Measurements from ENCODE around the gene RPUSD4.

RPUSD4 gene

GRCh38 chr11:126197277-126197939 lies 14.0 kb downstream of the RPUSD4 start:
- TF ChIP-seq GATA1 (IDR thresholded peaks at IDR 0.05; ENCODE audit: low read depth, low read length) = no peak
- no peak for TF ChIP-seq POLR2A (IDR thresholded peaks at IDR 0.05; ENCODE audit: low read length)
- no peak for DNase-seq

GRCh38 chr11:126195119-126195518 lies 16.3 kb downstream of the RPUSD4 start:
- TF ChIP-seq GATA1 (IDR thresholded peaks at IDR 0.05; ENCODE audit: low read depth, low read length) = no peak
- TF ChIP-seq POLR2A (IDR thresholded peaks at IDR 0.05; ENCODE audit: low read length) = no peak
- DNase-seq = no peak

- peak; percentile 26 to 68 for DNase-seq
- TF ChIP-seq GATA1 (IDR thresholded peaks at IDR 0.05; ENCODE audit: low read depth, low read length) = no peak
- no peak for TF ChIP-seq POLR2A (IDR thresholded peaks at IDR 0.05; ENCODE audit: low read length)
These were observed 17.3 kb downstream of the RPUSD4 start for GRCh38 chr11:126194121-126194543.

GRCh38 chr11:126193038-126193478 lies 18.4 kb downstream of the RPUSD4 start:
- TF ChIP-seq GATA1 (IDR thresholded peaks at IDR 0.05; ENCODE audit: low read depth, low read length) (no peak), POLR2A (IDR thresholded peaks at IDR 0.05; ENCODE audit: low read length) (no peak)
- no peak for DNase-seq

- TF ChIP-seq GATA1 (IDR thresholded peaks at IDR 0.05; ENCODE audit: low read depth, low read length) = no peak
- TF ChIP-seq POLR2A (IDR thresholded peaks at IDR 0.05; ENCODE audit: low read length) = no peak
- no peak for DNase-seq
These were observed 19.1 kb downstream of the RPUSD4 start for GRCh38 chr11:126192361-126192760.

GRCh38 chr11:126191379-126192073 lies 19.9 kb downstream of the RPUSD4 start:
- no peak for TF ChIP-seq GATA1 (IDR thresholded peaks at IDR 0.05; ENCODE audit: low read depth, low read length)
- no peak for TF ChIP-seq POLR2A (IDR thresholded peaks at IDR 0.05; ENCODE audit: low read length)
- no peak for DNase-seq

GRCh38 chr11:126190792-126191191 lies 20.7 kb downstream of the RPUSD4 start:
- TF ChIP-seq GATA1 (IDR thresholded peaks at IDR 0.05; ENCODE audit: low read depth, low read length) (no peak), POLR2A (IDR thresholded peaks at IDR 0.05; ENCODE audit: low read length) (no peak)
- no peak for DNase-seq

GRCh38 chr11:126189109-126189929 lies 22.1 kb downstream of the RPUSD4 start:
- TF ChIP-seq GATA1 (IDR thresholded peaks at IDR 0.05; ENCODE audit: low read depth, low read length) (no peak), POLR2A (IDR thresholded peaks at IDR 0.05; ENCODE audit: low read length) (no peak)
- no peak for DNase-seq

- TF ChIP-seq GATA1 (IDR thresholded peaks at IDR 0.05; ENCODE audit: low read depth, low read length) (no peak), POLR2A (IDR thresholded peaks at IDR 0.05; ENCODE audit: low read length) (no peak)
- no peak for DNase-seq
These were observed 22.9 kb downstream of the RPUSD4 start for GRCh38 chr11:126188332-126189108.

- no peak for DNase-seq
- TF ChIP-seq GATA1 (IDR thresholded peaks at IDR 0.05; ENCODE audit: low read depth, low read length) (no peak), POLR2A (IDR thresholded peaks at IDR 0.05; ENCODE audit: low read length) (no peak)
These were observed 24.5 kb downstream of the RPUSD4 start for GRCh38 chr11:126186708-126187529.

GRCh38 chr11:126186025-126186698 lies 25.3 kb downstream of the RPUSD4 start:
- DNase-seq = no peak

More at GRCh38 chr11:126186025-126186698, 25.3 kb downstream of the RPUSD4 start:
- TF ChIP-seq GATA1 (IDR thresholded peaks at IDR 0.05; ENCODE audit: low read depth, low read length) (no peak), POLR2A (IDR thresholded peaks at IDR 0.05; ENCODE audit: low read length) (no peak)
